Esophagus (tissue), 2 donors: ENCODE results near the gene ANAPC16. TPM values are rescaled to one million over a fixed set of nuclear protein-coding genes. Genes with fewer than 3 reads are reported as not detected.

ENCODE experiments used
- H3K27ac ChIP-seq, 2 donors: one replicate each; pipeline ENCODE4 v1.5.1; 2013; ENCODE audit warnings: low read depth in 2 of 2, mild to moderate bottlenecking in 2 of 2, inconsistent platforms in 1 of 2, low read length in 1 of 2, moderate library complexity in 1 of 2
- H3K27me3 ChIP-seq, 2 donors: one replicate each; pipeline ENCODE4 v1.6.1; 2013; ENCODE audit warnings: low read length in 2 of 2, control low read depth in 1 of 2, mild to moderate bottlenecking in 1 of 2; ENCODE audit not compliant: insufficient read depth in 2 of 2, control insufficient read depth in 1 of 2
- H3K36me3 ChIP-seq, 2 donors: one replicate each; pipeline ENCODE4 v1.6.1; 2013; ENCODE audit warnings: low read length in 1 of 2; ENCODE audit not compliant: control insufficient read depth in 2 of 2, insufficient read depth in 2 of 2
- H3K4me1 ChIP-seq, 2 donors: one replicate each; pipeline ENCODE4 v1.6.1; 2013; ENCODE audit warnings: low read length in 1 of 2; ENCODE audit not compliant: control insufficient read depth in 2 of 2, insufficient read depth in 2 of 2
- H3K4me3 ChIP-seq, 2 donors: one replicate each; pipeline ENCODE4 v1.5.1; 2013; ENCODE audit warnings: low read length in 2 of 2, mild to moderate bottlenecking in 2 of 2, low read depth in 1 of 2, moderate library complexity in 1 of 2
- H3K9me3 ChIP-seq, 2 donors: one replicate each; pipeline ENCODE4 v1.6.1; 2013; ENCODE audit warnings: mild to moderate bottlenecking in 2 of 2, low read depth in 1 of 2, low read length in 1 of 2, moderate library complexity in 1 of 2; ENCODE audit not compliant: control insufficient read depth in 2 of 2, insufficient read depth in 1 of 2
- WGBS, 2 donors: extraction: QIAGEN DNeasy Blood & Tissue Kit; methylation state at CpG; one replicate each; pipeline ENCODE4 v1.1.7; 2013; 5-methylcytosine and 5-hydroxymethylcytosine counted together
- polyA plus RNA-seq, 2 donors: library from polyadenylated mRNA; stranded (reverse); fragments of 200-250 nt; gene quantifications; one replicate each; pipeline ENCODE4 v1.2.3, GENCODE V29; 2013
- donor health status: healthy with polysubstance abuse.
- donor health status: Bipolar disorder and iron deficiency.

ANAPC16 gene
- polyA plus RNA-seq = 100 to 1,000 TPM in 1 of 2 donors, 10 to 100 TPM in 1; 80.2 to 112 TPM

DNA sequence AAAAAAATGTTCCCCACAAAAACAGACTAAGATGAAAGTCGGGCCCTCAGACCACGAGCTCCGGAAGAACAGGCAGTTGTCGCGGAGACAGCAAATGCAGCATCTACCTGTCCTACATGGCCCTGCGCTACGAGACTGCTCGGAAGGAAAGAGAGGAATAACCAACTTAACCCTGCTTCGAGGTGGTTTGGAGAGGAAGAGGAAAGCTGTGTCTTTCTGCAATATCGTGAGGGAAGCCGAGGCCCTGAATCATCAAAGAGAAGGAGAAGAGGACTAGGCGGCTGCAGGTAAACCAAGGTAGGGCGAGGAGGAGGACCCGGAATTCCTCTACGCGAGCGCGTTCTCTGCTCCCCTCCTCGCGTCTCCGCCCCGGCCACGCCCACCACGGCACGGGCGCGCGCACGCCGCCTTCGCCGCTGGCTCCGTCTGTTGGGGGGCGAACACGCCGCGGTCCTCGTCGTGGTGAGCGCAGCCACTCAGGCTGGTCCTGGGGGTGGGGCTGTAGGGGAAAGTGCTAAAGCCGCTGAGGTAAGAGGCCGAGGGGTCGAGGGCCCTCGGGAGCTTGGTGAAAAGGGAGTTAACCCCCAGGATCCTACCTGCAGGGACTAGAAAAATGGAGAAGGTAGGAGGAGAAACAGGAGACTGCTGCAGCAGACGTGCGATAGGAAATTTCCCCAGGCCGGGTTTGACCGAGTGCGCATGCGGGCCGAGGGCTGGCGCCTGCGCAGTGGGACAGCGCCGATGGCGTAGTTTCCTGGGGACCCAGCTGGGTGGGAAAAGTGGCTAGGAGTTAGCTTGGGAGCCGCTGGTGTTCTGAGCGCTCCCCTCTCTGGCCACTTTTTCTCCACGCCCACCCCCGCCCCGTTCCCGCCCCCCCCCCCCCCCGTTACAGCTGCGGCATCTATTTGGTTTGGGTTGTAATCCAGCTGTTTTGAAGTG is at the start of gene ANAPC16, which contains the start of gene ASCC1:
Gene ANAPC16 (plus strand): TSS at position 402 of the 939 bp plus-strand sequence. CDS start 7,903 bp downstream, outside the sequence.
Gene ASCC1 (minus strand): TSS at position 666 of the 939 bp plus-strand sequence. CDS start 2,978 bp downstream, outside the sequence.
- Histone ChIP-seq H3K27me3 (no peaks in the 10 kb centered on the region), H3K36me3 (no peaks in the 10 kb centered on the region), H3K9me3 (no peaks in the 10 kb centered on the region), H3K27ac (peak within 1 kb of the TSS; percentile 99 to 100), H3K4me3 (peak within 1 kb of the TSS; percentile 69 to 90), H3K4me1 (no peaks in the 10 kb centered on the region)
- WGBS, 2 donors = 0% methylated on average over 62 to 64 of the region's 64 CpGs

DNA sequence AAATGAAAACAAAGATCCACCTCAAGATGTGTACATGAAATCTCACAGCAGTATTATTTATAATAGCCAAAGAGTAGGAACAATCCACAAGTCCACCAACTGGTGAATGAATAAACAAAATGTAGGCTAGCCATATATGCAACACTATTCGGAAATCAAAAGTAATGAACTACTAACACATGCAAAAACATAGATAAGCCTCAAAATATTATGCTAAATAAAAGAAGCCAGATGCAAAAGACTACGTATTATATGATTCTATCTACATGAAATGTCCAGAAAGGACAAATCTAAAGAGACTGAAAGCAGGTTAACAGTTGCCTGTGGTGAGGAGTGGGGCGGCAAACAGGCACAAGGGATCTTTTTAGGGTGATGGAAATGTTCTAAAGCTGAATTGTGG is 48.7 kb upstream of the ANAPC16 start:
- no peak overlapping the region for H3K27ac ChIP-seq
- no peaks in the 10 kb centered on the region for H3K9me3 ChIP-seq
- H3K4me1 ChIP-seq = peaks cover 0 to 2% of the 10 kb centered on the region in 2 donors
- H3K4me3 ChIP-seq = no peak overlapping the region
- no peaks in the 10 kb centered on the region for H3K27me3 ChIP-seq
- H3K36me3 ChIP-seq = no peaks in the 10 kb centered on the region
- WGBS, 2 donors = 97 to 98% methylated on average over 3 of the region's 3 CpGs

DNA sequence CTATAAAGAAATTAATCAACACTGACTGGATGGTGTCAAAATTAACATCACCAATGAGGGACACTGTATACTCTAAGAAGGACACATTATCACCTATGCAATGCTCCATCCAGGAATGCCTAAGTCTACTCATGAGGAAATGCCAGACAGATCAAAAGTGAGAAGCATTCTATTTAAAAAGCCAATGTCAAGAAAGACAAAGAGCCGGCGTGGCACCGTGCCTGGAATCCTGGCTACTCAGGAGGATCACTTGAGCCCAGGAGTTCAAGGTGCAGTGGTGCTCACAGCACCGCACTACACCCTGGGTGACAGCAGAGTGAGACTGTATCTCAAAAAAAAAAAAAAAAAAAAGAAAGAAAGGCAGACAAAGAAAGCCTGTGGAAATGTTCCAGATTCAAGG is 45.5 kb upstream of the ANAPC16 start:
- Histone ChIP-seq H3K27ac (peak overlapping the region; percentile 4 to 47), H3K27me3 (no peaks in the 10 kb centered on the region), H3K4me1 (peaks cover 2 to 4% of the 10 kb centered on the region in 2 donors)

DNA sequence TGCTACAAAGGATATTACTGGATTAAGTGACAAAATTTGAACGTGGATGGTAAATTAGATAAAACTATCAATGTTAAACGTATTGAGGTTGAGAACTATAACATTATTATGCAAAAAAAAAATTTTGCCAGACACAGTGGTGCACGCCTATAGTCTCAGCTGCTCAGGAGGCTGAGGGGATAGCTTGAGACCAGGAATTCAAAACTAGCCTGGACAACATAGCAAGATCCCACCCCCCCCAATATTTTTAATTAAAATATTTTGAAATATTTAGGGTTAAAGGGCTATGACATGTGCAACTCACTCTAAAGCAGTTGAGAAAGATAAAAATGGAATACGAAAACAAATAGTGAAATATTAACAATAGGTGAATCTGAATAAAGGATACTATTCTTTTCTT is 45.1 kb upstream of the ANAPC16 start:
- no peaks in the 10 kb centered on the region for H3K27me3 ChIP-seq
- H3K27ac ChIP-seq = no peak overlapping the region
- 67 to 74% methylated on average over 4 of the region's 4 CpGs for WGBS, 2 donors
- H3K9me3 ChIP-seq = no peaks in the 10 kb centered on the region
- H3K36me3 ChIP-seq = no peaks in the 10 kb centered on the region
- H3K4me3 ChIP-seq = no peak overlapping the region
- H3K4me1 ChIP-seq = peaks cover 2 to 4% of the 10 kb centered on the region in 2 donors

More for the DNA sequence above, 45.5 kb upstream of the ANAPC16 start:
- Histone ChIP-seq H3K4me3 (no peak overlapping the region), H3K9me3 (no peaks in the 10 kb centered on the region), H3K36me3 (no peaks in the 10 kb centered on the region)
- WGBS, 2 donors = 53 to 61% methylated on average over 4 of the region's 4 CpGs

DNA sequence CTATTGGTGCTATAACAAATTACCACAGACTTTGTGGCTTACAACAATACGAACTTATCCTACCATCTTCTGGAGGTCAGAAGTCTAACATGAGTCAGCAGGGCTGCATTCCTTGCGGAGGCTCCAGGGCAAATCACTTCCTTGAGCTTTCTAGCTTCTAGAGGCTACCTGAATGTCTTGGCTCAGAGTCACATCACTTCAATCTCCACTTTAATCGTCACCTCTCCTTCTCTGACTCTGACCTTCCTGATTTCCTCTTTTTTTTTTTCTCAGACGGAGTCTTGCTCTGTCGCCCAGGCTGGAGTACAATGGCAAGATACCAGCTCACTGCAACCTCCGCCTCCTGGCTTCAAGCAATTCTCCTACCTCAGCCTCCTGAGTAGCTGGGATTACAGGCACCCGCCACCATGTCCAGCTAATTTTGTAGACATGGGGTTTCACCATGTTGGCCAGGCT is 44.6 kb upstream of the ANAPC16 start:
- 53 to 56% methylated on average over 7 of the region's 7 CpGs for WGBS, 2 donors
- Histone ChIP-seq H3K36me3 (no peaks in the 10 kb centered on the region), H3K27me3 (no peaks in the 10 kb centered on the region), H3K4me1 (peaks cover 2 to 4% of the 10 kb centered on the region in 2 donors), H3K27ac (peak overlapping the region in 1 of 2 donors; percentile 65), H3K9me3 (no peaks in the 10 kb centered on the region), H3K4me3 (no peak overlapping the region)

DNA sequence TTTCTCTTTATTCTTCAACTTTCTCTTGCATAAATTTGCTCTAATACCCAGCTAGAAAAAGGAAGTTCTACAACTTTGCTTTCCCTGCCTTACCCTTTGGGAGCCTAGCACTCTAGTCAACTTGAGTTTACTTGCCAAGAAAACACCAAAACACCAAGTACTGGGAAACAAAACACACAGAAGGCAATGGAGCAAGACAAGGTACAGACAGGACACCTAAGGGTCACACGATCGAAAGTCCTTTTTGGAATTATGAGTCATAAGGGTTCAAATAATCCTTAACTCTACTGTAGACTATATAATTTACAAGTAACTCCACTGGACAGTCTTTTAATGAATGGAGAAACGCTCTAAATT is 42.6 kb upstream of the ANAPC16 start:
- Histone ChIP-seq H3K27ac (peak overlapping the region in 1 of 2 donors; percentile 42), H3K4me1 (peaks cover 2 to 4% of the 10 kb centered on the region in 2 donors), H3K9me3 (no peaks in the 10 kb centered on the region), H3K27me3 (no peaks in the 10 kb centered on the region), H3K36me3 (no peaks in the 10 kb centered on the region), H3K4me3 (no peak overlapping the region)
- 70 to 87% methylated on average over 3 of the region's 3 CpGs for WGBS, 2 donors

DNA sequence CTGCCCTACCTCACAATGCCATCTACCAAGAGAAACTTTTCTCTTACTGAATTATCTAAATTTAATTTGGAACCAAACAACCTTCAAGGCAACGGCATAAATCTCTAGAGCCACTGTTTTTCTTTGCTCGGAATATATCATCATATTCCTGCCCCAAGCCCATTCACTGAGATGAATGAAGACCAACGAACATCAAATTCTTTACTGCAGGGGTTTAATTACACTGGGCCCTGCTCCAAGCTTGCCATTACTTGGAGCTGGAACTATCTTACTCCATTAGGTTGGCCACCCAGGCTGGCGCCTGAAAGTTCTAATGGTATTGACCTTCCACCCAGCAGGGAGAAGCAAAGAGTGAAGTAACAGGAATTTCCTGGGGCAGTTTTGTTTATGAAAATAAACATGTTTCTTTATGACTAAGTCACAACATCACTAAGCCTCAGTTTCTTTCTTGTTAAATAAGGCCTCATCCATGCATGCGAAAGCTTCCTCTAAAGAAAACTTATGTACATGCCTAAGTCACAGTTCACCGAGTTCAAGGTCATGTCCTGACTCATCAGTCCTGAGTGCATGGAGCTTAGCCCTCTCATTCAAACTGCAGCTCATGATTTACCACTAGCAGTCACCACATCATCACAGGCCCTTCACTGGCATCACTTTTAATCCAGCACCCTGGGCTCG is 42.1 kb upstream of the ANAPC16 start:
- Histone ChIP-seq H3K27me3 (no peaks in the 10 kb centered on the region), H3K36me3 (no peaks in the 10 kb centered on the region), H3K27ac (peak overlapping the region; percentile 40 to 52), H3K9me3 (no peaks in the 10 kb centered on the region), H3K4me1 (peaks cover 2 to 4% of the 10 kb centered on the region in 2 donors), H3K4me3 (no peak overlapping the region)
- WGBS, 2 donors = 67 to 74% methylated on average over 7 of the region's 7 CpGs

DNA sequence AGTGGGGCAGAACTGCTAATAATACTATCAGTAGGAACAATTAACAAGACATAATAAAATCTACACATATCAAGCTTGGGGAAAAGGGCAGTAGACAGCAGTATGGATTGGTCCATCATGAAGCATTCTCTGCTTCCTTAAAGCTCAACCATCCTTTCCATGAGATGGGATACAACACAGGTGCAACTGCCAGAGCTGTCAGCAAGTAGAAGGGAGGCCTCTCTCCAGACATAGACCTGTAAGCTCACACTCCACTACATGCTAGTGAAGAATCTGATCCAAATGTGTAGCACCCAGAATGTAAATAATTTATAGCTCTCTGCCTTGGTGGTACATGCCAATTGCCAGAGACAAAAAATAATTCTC is 41.5 kb upstream of the ANAPC16 start:
- H3K27me3 ChIP-seq = no peaks in the 10 kb centered on the region
- H3K4me3 ChIP-seq = no peak overlapping the region
- no peaks in the 10 kb centered on the region for H3K9me3 ChIP-seq
- peaks cover 0 to 4% of the 10 kb centered on the region in 2 donors for H3K4me1 ChIP-seq
- H3K27ac ChIP-seq = peak overlapping the region in 1 of 2 donors; percentile 21
- no peaks in the 10 kb centered on the region for H3K36me3 ChIP-seq

DNA sequence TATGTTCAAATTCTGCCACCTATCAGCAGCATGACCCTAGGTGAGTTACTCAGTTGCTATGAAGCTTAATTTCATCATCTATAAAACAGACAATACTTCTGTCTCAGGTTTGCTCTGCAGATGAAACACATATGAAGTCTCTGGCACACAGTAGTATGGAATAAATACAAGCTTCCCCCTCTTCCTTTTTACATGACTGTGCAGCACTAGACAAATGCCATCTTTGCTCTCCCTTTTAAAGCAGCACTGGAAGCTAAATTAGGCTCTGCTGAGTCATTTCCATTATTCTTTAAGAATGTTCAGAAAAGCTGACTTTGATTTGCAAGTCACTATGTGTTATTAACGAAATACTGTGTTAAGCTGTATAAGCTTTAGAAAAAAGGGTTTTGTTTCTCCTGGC is 40.7 kb upstream of the ANAPC16 start:
- H3K27ac ChIP-seq = no peak overlapping the region
- no peak overlapping the region for H3K4me3 ChIP-seq
- H3K36me3 ChIP-seq = no peaks in the 10 kb centered on the region
- 19 to 56% methylated on average over 1 of the region's 1 CpG for WGBS, 2 donors
- no peaks in the 10 kb centered on the region for H3K9me3 ChIP-seq
- H3K4me1 ChIP-seq = peaks cover 0 to 4% of the 10 kb centered on the region in 2 donors
- no peaks in the 10 kb centered on the region for H3K27me3 ChIP-seq
